HepG2 (cell line): ENCODE data around the gene PLET1. TPM values are rescaled to one million over a fixed set of nuclear protein-coding genes. Genes with fewer than 3 reads are reported as not detected.

Source experiments
- ASH2L ChIP-seq: fragments of 300-600, 200-600 bp; sonication (generic); IDR thresholded peaks from 2 replicates; pipeline ENCODE4 v1.7.0; 2017; ENCODE audit warnings: low read depth, mild to moderate bottlenecking, moderate library complexity, mixed read lengths, low read length; ENCODE audit not compliant: insufficient read length
- CCDC6 ChIP-seq: sonication (generic); formaldehyde crosslinking; IDR thresholded peaks from 2 replicates; pipeline ENCODE4 v1.8.1; 2022; ENCODE audit warnings: mild to moderate bottlenecking, missing genetic modification reagents, moderate library complexity
- DNMT1 ChIP-seq: sonication (generic); formaldehyde crosslinking; IDR thresholded peaks from 2 replicates; pipeline ENCODE4 v1.5.1; 2020; ENCODE audit warnings: mild to moderate bottlenecking, missing genetic modification reagents
- EP300 ChIP-seq, 3 experiments: sonication (generic) in 1 of 3; formaldehyde crosslinking in 1 of 3; IDR thresholded peaks; 2 replicates each; pipeline versions ENCODE4 v1.5.1 to v1.6.1; 2011 to 2020; ENCODE audit warnings: low read depth in 2 of 3, low read length in 2 of 3, borderline replicate concordance in 1 of 3, improper control_type of control experiment in 1 of 3, mild to moderate bottlenecking in 1 of 3, missing genetic modification reagents in 1 of 3, moderate library complexity in 1 of 3
- GFI1 ChIP-seq: sonication (generic); formaldehyde crosslinking; IDR thresholded peaks from 2 replicates; pipeline ENCODE4 v1.5.0; 2020; ENCODE audit warnings: missing genetic modification reagents, mild to moderate bottlenecking, borderline replicate concordance
- IKZF1 ChIP-seq: fragments of 450-650 bp; IDR thresholded peaks from 2 replicates; pipeline ENCODE4 v1.7.1; 2016
- KDM2A ChIP-seq: sonication (generic); formaldehyde crosslinking; IDR thresholded peaks from 2 replicates; pipeline ENCODE4 v1.4.0; 2020; ENCODE audit warnings: low read depth, missing genetic modification reagents, borderline replicate concordance
- MBD4 ChIP-seq: IDR thresholded peaks from 2 replicates; pipeline ENCODE4 v1.6.1; 2012; ENCODE audit warnings: low read length, inconsistent platforms, borderline replicate concordance
- NFYB ChIP-seq: sonication (generic); formaldehyde crosslinking; IDR thresholded peaks from 2 replicates; pipeline ENCODE4 v1.4.0; 2020; ENCODE audit warnings: missing genetic modification reagents
- NR2C2 ChIP-seq: sonication (generic); formaldehyde crosslinking; IDR thresholded peaks from 2 replicates; pipeline ENCODE4 v1.4.0; 2020; ENCODE audit warnings: missing genetic modification reagents, mild to moderate bottlenecking, moderate library complexity, borderline replicate concordance
- RNF2 ChIP-seq: fragments of 450-650 bp; conservative IDR thresholded peaks from 2 replicates; pipeline ENCODE4 v1.6.1; 2016; ENCODE audit warnings: low read depth
- SPEN ChIP-seq: sonication (generic); formaldehyde crosslinking; IDR thresholded peaks from 2 replicates; pipeline ENCODE4 v1.5.1; 2020; ENCODE audit warnings: low read depth, mild to moderate bottlenecking, missing genetic modification reagents
- TCF7 ChIP-seq: sonication (generic); IDR thresholded peaks from 2 replicates; pipeline ENCODE4 v1.6.1; 2016; ENCODE audit warnings: antibody characterized with exemption, low read depth
- ZBTB3 ChIP-seq: sonication (generic); formaldehyde crosslinking; IDR thresholded peaks from 2 replicates; pipeline ENCODE4 v1.4.0; 2020; ENCODE audit warnings: low read depth, mild to moderate bottlenecking, moderate library complexity, missing genetic modification reagents, borderline replicate concordance
- ZEB1 ChIP-seq: IDR thresholded peaks from 2 replicates; pipeline ENCODE4 v1.6.1; 2012; ENCODE audit warnings: mild to moderate bottlenecking, low read depth, inconsistent platforms; ENCODE audit not compliant: insufficient replicate concordance
- ZFP41 ChIP-seq: sonication (generic); formaldehyde crosslinking; IDR thresholded peaks from 2 replicates; pipeline ENCODE4 v1.4.0; 2020; ENCODE audit warnings: mild to moderate bottlenecking, missing genetic modification reagents, borderline replicate concordance
- ZNF552 ChIP-seq: sonication (generic); formaldehyde crosslinking; IDR thresholded peaks from 2 replicates; pipeline ENCODE4 v1.9.0; 2022; ENCODE audit warnings: missing genetic modification reagents, mild to moderate bottlenecking, borderline replicate concordance
- ZNF557 ChIP-seq: sonication (generic); formaldehyde crosslinking; IDR thresholded peaks from 2 replicates; pipeline ENCODE4 v1.4.0; 2020; ENCODE audit warnings: missing genetic modification reagents
- ZNF616 ChIP-seq: sonication (generic); formaldehyde crosslinking; IDR thresholded peaks from 2 replicates; pipeline ENCODE4 v1.5.0; 2020; ENCODE audit warnings: low read depth, mild to moderate bottlenecking, missing genetic modification reagents
- polyA plus RNA-seq, 8 experiments: library from polyadenylated mRNA; depleted of rRNA in 3 of 8; stranded (reverse) in 7 of 8; unstranded in 1 of 8; fragments of >200 nt; fragmentation: Illumina TruSeq in 4 of 8; extraction: Trizol in 4 of 8; gene quantifications; 2 replicates each; pipeline versions ENCODE4 v1.2.1 to v1.2.3, GENCODE V29; 2011 to 2016; ENCODE audit warnings: low read depth in 4 of 8, missing spikeins in 1 of 8, mixed read lengths in 1 of 8; ENCODE audit not compliant: insufficient read depth in 1 of 8
- total RNA-seq, 5 experiments: library from RNA; depleted of rRNA; stranded (reverse); fragments of >200 nt; fragmentation: Illumina TruSeq; extraction: Trizol; gene quantifications; 2 replicates each; pipeline ENCODE4 v1.2.3, GENCODE V29; 2016; ENCODE audit warnings: low read depth in 1 of 5
- TF ChIP-seq, protein P1 (sequence below): IDR thresholded peaks from 2 replicates; pipeline ENCODE4 v1.6.1; 2016; ENCODE audit warnings: low read depth, control low read depth
- TF ChIP-seq, protein P2 (sequence below): sonication (generic); formaldehyde crosslinking; IDR thresholded peaks from 2 replicates; pipeline ENCODE4 v1.5.0; 2020; ENCODE audit warnings: missing genetic modification reagents, mild to moderate bottlenecking, borderline replicate concordance
- TF ChIP-seq, protein P3 (sequence below): sonication (generic); formaldehyde crosslinking; IDR thresholded peaks from 2 replicates; pipeline ENCODE4 v1.5.1; 2020; ENCODE audit warnings: missing genetic modification reagents, mild to moderate bottlenecking, borderline replicate concordance
- TF ChIP-seq, protein P4 (sequence below), 2 experiments: fragments of 450-650 bp in 1 of 2; sonication (generic) in 1 of 2; formaldehyde crosslinking; IDR thresholded peaks; 2 replicates each; pipeline versions ENCODE4 v1.5.0 to v1.8.0; 2020 to 2022; ENCODE audit warnings: mild to moderate bottlenecking in 1 of 2, missing genetic modification reagents in 1 of 2

PLET1 gene
- total and polyA plus RNA-seq, 2 of the 13 experiments (the other 11 are each of a cell fraction or from before 2014, with no cell fraction given), result not detected

DNA sequence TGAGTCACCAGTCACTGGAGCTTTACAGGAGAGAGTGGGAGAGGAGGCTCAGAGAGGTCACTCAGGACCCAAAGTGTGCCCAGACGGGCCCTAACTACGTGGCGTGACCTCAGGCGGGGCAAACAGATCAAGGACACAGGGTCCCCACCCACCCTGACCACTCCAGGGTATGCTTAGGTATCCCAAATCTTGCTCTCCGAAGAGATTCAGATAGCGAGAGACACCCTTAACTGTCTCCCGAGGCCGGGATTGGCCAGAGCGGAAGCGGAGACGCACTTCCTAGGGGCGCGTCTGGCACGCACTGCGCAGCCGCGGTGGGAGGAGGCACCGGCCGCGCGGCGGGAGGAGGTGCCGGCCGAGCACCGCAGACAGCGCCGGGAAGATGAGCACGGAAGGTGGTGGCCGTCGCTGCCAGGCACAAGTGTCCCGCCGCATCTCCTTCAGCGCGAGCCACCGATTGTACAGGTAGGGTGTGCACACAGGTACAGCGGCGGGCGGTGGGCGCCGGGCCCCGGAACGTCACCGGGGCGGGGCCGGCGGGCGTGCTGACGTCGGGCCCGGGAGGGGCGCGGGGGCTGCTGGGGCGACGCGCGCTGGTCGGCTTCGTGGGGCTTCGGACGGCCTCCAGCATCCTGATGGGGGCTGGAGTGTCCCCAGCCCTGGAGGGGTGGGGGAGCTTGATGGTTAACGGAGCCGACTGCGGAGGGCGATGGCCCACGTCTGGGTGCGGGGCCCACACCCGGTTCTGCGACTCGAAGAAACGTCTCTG lies 34.4 kb downstream of the PLET1 start, which contains the start of gene PTS (continued):
- TF ChIP-seq GFI1 (peak; percentile 13; the same call in 1 of the 2 replicates), ZFP41 (CRISPR knock-in tag) (peak; percentile 74; the same call in 1 of the 2 replicates), ZEB1 (peak; percentile 53), NFYB (CRISPR knock-in tag) (peak; percentile 62), SPEN (CRISPR knock-in tag) (peak; percentile 77), ASH2L (peak; percentile 93), CCDC6 (peak; percentile 79; the same call in 1 of the 2 replicates), EP300 (IDR thresholded peaks at IDR 0.05; ENCODE audit: low read depth in 2 of 2, low read length in 2 of 2) (peak in 1 of 2 experiments; percentile 22; a peak in 1 of 4 replicates), EP300 (CRISPR knock-in tag; IDR thresholded peaks at IDR 0.05; ENCODE audit: borderline replicate concordance) (no peak; the same call in 1 of the 2 replicates), ZNF616 (peak; percentile 59; the same call in 1 of the 2 replicates), NR2C2 (peak; percentile 59), ZBTB3 (CRISPR knock-in tag) (no peak), DNMT1 (peak; percentile 81; the same call in 1 of the 2 replicates), IKZF1 (no peak), ZNF552 (CRISPR knock-in tag) (no peak), MBD4 (no peak), ZNF557 (CRISPR knock-in tag) (no peak), KDM2A (CRISPR knock-in tag) (peak; percentile 92), TCF7 (no peak), RNF2 (0 out of 2 replicates have a peak, but pooled peaks have one; percentile 40)
- TF ChIP-seq, protein P1, sequence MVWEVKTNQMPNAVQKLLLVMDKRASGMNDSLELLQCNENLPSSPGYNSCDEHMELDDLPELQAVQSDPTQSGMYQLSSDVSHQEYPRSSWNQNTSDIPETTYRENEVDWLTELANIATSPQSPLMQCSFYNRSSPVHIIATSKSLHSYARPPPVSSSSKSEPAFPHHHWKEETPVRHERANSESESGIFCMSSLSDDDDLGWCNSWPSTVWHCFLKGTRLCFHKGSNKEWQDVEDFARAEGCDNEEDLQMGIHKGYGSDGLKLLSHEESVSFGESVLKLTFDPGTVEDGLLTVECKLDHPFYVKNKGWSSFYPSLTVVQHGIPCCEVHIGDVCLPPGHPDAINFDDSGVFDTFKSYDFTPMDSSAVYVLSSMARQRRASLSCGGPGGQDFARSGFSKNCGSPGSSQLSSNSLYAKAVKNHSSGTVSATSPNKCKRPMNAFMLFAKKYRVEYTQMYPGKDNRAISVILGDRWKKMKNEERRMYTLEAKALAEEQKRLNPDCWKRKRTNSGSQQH (CRISPR knock-in tag), result peak; percentile 70; the same call in 1 of the 2 replicates
- TF ChIP-seq, protein P2, sequence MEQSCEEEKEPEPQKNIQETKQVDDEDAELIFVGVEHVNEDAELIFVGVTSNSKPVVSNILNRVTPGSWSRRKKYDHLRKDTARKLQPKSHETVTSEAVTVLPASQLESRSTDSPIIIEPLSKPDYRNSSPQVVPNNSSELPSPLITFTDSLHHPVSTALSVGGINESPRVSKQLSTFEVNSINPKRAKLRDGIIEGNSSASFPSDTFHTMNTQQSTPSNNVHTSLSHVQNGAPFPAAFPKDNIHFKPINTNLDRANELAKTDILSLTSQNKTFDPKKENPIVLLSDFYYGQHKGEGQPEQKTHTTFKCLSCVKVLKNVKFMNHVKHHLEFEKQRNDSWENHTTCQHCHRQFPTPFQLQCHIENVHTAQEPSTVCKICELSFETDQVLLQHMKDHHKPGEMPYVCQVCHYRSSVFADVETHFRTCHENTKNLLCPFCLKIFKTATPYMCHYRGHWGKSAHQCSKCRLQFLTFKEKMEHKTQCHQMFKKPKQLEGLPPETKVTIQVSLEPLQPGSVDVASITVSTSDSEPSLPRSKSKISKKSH (CRISPR knock-in tag), result no peak
- TF ChIP-seq, protein P3, sequence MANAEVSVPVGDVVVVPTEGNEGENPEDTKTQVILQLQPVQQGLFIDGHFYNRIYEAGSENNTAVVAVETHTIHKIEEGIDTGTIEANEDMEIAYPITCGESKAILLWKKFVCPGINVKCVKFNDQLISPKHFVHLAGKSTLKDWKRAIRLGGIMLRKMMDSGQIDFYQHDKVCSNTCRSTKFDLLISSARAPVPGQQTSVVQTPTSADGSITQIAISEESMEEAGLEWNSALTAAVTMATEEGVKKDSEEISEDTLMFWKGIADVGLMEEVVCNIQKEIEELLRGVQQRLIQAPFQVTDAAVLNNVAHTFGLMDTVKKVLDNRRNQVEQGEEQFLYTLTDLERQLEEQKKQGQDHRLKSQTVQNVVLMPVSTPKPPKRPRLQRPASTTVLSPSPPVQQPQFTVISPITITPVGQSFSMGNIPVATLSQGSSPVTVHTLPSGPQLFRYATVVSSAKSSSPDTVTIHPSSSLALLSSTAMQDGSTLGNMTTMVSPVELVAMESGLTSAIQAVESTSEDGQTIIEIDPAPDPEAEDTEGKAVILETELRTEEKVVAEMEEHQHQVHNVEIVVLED (CRISPR knock-in tag), result peak; percentile 96
- TF ChIP-seq, protein P4, sequence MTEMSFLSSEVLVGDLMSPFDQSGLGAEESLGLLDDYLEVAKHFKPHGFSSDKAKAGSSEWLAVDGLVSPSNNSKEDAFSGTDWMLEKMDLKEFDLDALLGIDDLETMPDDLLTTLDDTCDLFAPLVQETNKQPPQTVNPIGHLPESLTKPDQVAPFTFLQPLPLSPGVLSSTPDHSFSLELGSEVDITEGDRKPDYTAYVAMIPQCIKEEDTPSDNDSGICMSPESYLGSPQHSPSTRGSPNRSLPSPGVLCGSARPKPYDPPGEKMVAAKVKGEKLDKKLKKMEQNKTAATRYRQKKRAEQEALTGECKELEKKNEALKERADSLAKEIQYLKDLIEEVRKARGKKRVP (CRISPR knock-in tag; IDR thresholded peaks at IDR 0.05), result no peak
